SK-N-SH treated with all-trans-retinoic acid at 6 μM for 48 hours (cell line): ENCODE measurements around the gene AKAP6.

Experiments
- ZFP30 ChIP-seq: fragments of 450-650 bp; formaldehyde crosslinking; IDR thresholded peaks from 2 replicates; pipeline ENCODE4 v1.5.0; 2022; ENCODE audit warnings: mild to moderate bottlenecking, moderate library complexity
- ZNF565 ChIP-seq: fragments of 450-650 bp; formaldehyde crosslinking; conservative IDR thresholded peaks from 2 replicates; pipeline ENCODE4 v1.5.0; 2020; ENCODE audit warnings: low read depth, mild to moderate bottlenecking, moderate library complexity
- TF ChIP-seq, protein P1 (sequence below): fragments of 250-450 bp; sonication (Bioruptor Pico); IDR thresholded peaks from 2 replicates; pipeline ENCODE4 v1.8.0; 2020; ENCODE audit warnings: mild to moderate bottlenecking, moderate library complexity, borderline replicate concordance

DNA sequence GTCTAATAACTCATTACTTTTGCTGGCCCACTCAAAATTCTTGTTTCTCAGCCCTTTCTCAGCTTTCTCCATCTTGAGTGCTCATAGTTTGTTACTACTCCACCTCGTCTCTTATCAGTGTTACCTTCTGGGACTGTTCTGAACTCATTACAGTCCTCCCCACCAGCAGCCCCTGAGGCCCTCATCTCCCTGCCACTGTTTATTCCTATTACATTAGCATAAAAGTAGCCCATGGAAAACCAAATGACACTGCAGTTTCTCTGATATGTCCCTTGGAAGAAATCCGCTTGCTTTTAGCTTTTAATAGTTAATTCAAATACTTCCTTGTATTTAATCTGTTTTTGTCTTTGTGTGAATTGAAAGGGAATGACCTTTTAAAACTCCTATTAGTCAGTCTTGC is 7.6 kb downstream of the AKAP6 start:
- TF ChIP-seq ZNF565 (CRISPR knock-in tag) (no peak), ZFP30 (CRISPR knock-in tag) (no peak)
- TF ChIP-seq, protein P1, sequence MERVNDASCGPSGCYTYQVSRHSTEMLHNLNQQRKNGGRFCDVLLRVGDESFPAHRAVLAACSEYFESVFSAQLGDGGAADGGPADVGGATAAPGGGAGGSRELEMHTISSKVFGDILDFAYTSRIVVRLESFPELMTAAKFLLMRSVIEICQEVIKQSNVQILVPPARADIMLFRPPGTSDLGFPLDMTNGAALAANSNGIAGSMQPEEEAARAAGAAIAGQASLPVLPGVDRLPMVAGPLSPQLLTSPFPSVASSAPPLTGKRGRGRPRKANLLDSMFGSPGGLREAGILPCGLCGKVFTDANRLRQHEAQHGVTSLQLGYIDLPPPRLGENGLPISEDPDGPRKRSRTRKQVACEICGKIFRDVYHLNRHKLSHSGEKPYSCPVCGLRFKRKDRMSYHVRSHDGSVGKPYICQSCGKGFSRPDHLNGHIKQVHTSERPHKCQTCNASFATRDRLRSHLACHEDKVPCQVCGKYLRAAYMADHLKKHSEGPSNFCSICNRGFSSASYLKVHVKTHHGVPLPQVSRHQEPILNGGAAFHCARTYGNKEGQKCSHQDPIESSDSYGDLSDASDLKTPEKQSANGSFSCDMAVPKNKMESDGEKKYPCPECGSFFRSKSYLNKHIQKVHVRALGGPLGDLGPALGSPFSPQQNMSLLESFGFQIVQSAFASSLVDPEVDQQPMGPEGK: no peak
